Tibial nerve (tissue), 4 donors: ENCODE measurements around the gene TBC1D14. TPM values are rescaled to one million over a fixed set of nuclear protein-coding genes. Genes with fewer than 3 reads are reported as not detected.
"Not testable (repeated sequence)": the region's sequence is repeated elsewhere in the genome, so short reads cannot be mapped to it uniquely, and the experiment has no call there.

Experiments
- DNase-seq, 2 donors: peaks; one replicate each; pipeline ENCODE4 v3.0.0-alpha.2; 2019; ENCODE audit warnings: low spot score in 2 of 2
- H3K27ac ChIP-seq, 4 donors: fragments of 200-600 bp; sonication (generic) in 3 of 4; one replicate each; pipeline ENCODE4 v1.5.1; 2017 to 2019; ENCODE audit warnings: mild to moderate bottlenecking in 1 of 4
- H3K27me3 ChIP-seq, 2 donors: fragments of 200-600 bp; sonication (generic) in 1 of 2; one replicate each; pipeline versions ENCODE4 v1.5.1 to v1.6.0; 2017 to 2019
- H3K36me3 ChIP-seq, 3 donors: fragments of 200-600 bp; sonication (generic); one replicate each; pipeline ENCODE4 v1.5.1; 2018 to 2019
- H3K4me1 ChIP-seq, 4 donors: fragments of 200-600 bp; sonication (generic) in 3 of 4; one replicate each; pipeline ENCODE4 v1.5.1; 2017 to 2019
- H3K4me3 ChIP-seq, 4 donors: fragments of 200-600 bp; sonication (generic) in 3 of 4; one replicate each; pipeline ENCODE4 v1.5.1; 2017 to 2019; ENCODE audit warnings: mild to moderate bottlenecking in 1 of 4, moderate library complexity in 1 of 4
- H3K9me3 ChIP-seq, 4 donors: fragments of 200-600 bp; sonication (generic) in 3 of 4; one replicate each; pipeline ENCODE4 v1.5.1; 2017 to 2019
- CTCF ChIP-seq, 5 experiments: fragments of 200-600 bp in 3 of 5; fragments of 450-650 bp in 2 of 5; sonication (generic) in 3 of 5; IDR thresholded peaks; one replicate each; pipeline ENCODE4 v1.5.1; 2016 to 2019; ENCODE audit warnings: antibody characterized with exemption in 5 of 5, mild to moderate bottlenecking in 3 of 5, moderate library complexity in 2 of 5
- EP300 ChIP-seq, 2 donors: sonication (generic); formaldehyde crosslinking; IDR thresholded peaks; one replicate each; pipeline ENCODE4 v1.6.1; 2017; ENCODE audit warnings: antibody characterized with exemption in 2 of 2, mild to moderate bottlenecking in 1 of 2
- POLR2A ChIP-seq, 2 donors: fragments of 450-650 bp; IDR thresholded peaks; one replicate each; pipeline ENCODE4 v1.6.1; 2017; ENCODE audit warnings: antibody characterized with exemption in 2 of 2, mild to moderate bottlenecking in 2 of 2, moderate library complexity in 2 of 2
- WGBS, 2 donors: methylation state at CpG; one replicate each; pipeline ENCODE4 v1.1.5; 2018; 5-methylcytosine and 5-hydroxymethylcytosine counted together
- total RNA-seq, 4 donors: library from RNA; depleted of rRNA; stranded (reverse); fragments of >200 nt; gene quantifications; one replicate each; pipeline ENCODE4 v1.1.0, GENCODE V29; 2016

TBC1D14 gene
- total RNA-seq, 4 donors from 2014 or later = 46.9 to 65.7 (median 51.3) TPM

- 71% methylated on average over 9 of the region's 9 CpGs for WGBS, 2 donors
- no peak overlapping the region for H3K4me3 ChIP-seq
- H3K27ac ChIP-seq = peak overlapping the region in 2 of 4 donors; percentile 44 to 54
- H3K9me3 ChIP-seq = no peaks in the 10 kb centered on the region
- no peak for DNase-seq
- peaks cover 0 to 14% (median 0%) of the 10 kb centered on the region in 3 donors for H3K36me3 ChIP-seq
- TF ChIP-seq POLR2A (IDR thresholded peaks at IDR 0.05) (no peak), EP300 (IDR thresholded peaks at IDR 0.05) (no peak), CTCF (IDR thresholded peaks at IDR 0.05) (no peak)
- peaks cover 0 to 29% (median 8%) of the 10 kb centered on the region in 4 donors for H3K4me1 ChIP-seq
- no peaks in the 10 kb centered on the region for H3K27me3 ChIP-seq
These were observed 63.3 kb downstream of the TBC1D14 start for GRCh38 chr4:6972911-6973310.

GRCh38 chr4:6974138-6974848 is 64.7 kb downstream of the TBC1D14 start:
- TF ChIP-seq CTCF (IDR thresholded peaks at IDR 0.05) = peak; percentile 91 to 98 (median 97)
- peak in 1 of 2 donors; percentile 75 for TF ChIP-seq EP300 (IDR thresholded peaks at IDR 0.05)
- TF ChIP-seq POLR2A (IDR thresholded peaks at IDR 0.05) = no peak
- Histone ChIP-seq H3K27me3 (no peaks in the 10 kb centered on the region), H3K9me3 (no peaks in the 10 kb centered on the region), H3K4me3 (no peak overlapping the region), H3K4me1 (peaks cover 0 to 29% (median 8%) of the 10 kb centered on the region in 4 donors), H3K36me3 (peaks cover 0 to 4% (median 0%) of the 10 kb centered on the region in 3 donors), H3K27ac (peak overlapping the region in 2 of 4 donors; percentile 37 to 47)
- 29% methylated on average over 7 of the region's 7 CpGs for WGBS, 2 donors
- DNase-seq = peak; percentile 78 to 95

GRCh38 chr4:6977846-6978245 is 68.2 kb downstream of the TBC1D14 start:
- not testable (repeated sequence) for H3K27me3 ChIP-seq, H3K4me3 ChIP-seq, H3K36me3 ChIP-seq, DNase-seq, H3K27ac ChIP-seq, H3K9me3 ChIP-seq
- WGBS, 2 donors = 93 to 100% methylated on average over 2 to 9 of the region's 33 CpGs
- peaks cover 0 to 22% (median 6%) of the 10 kb centered on the region in 4 donors for H3K4me1 ChIP-seq

GRCh38 chr4:6983544-6984142 is 74.0 kb downstream of the TBC1D14 start:
- H3K27ac ChIP-seq = peak overlapping the region in 2 of 4 donors; percentile 32 to 41
- DNase-seq = no peak
- H3K4me1 ChIP-seq = peaks cover 0 to 42% (median 28%) of the 10 kb centered on the region in 4 donors
- H3K27me3 ChIP-seq = no peaks in the 10 kb centered on the region
- H3K36me3 ChIP-seq = peaks cover 0 to 4% (median 0%) of the 10 kb centered on the region in 3 donors
- no peak for TF ChIP-seq EP300 (IDR thresholded peaks at IDR 0.05)
- TF ChIP-seq CTCF (IDR thresholded peaks at IDR 0.05) = no peak
- no peak for TF ChIP-seq POLR2A (IDR thresholded peaks at IDR 0.05)
- H3K9me3 ChIP-seq = no peaks in the 10 kb centered on the region
- WGBS, 2 donors = 52 to 55% methylated on average over 4 of the region's 4 CpGs
- no peak overlapping the region for H3K4me3 ChIP-seq

GRCh38 chr4:6984612-6985425 is 75.2 kb downstream of the TBC1D14 start:
- 75 to 85% methylated on average over 13 of the region's 13 CpGs for WGBS, 2 donors
- no peak overlapping the region for H3K4me3 ChIP-seq
- no peaks in the 10 kb centered on the region for H3K27me3 ChIP-seq
- peaks cover 0 to 54% (median 30%) of the 10 kb centered on the region in 4 donors for H3K4me1 ChIP-seq
- H3K36me3 ChIP-seq = peaks cover 0 to 4% (median 0%) of the 10 kb centered on the region in 3 donors
- no peak for DNase-seq
- no peaks in the 10 kb centered on the region for H3K9me3 ChIP-seq
- TF ChIP-seq EP300 (IDR thresholded peaks at IDR 0.05) (no peak), CTCF (IDR thresholded peaks at IDR 0.05) (no peak), POLR2A (IDR thresholded peaks at IDR 0.05) (no peak)
- peak overlapping the region in 1 of 4 donors; percentile 99 for H3K27ac ChIP-seq
